Measurements from ENCODE around the gene XRCC3.

DNA sequence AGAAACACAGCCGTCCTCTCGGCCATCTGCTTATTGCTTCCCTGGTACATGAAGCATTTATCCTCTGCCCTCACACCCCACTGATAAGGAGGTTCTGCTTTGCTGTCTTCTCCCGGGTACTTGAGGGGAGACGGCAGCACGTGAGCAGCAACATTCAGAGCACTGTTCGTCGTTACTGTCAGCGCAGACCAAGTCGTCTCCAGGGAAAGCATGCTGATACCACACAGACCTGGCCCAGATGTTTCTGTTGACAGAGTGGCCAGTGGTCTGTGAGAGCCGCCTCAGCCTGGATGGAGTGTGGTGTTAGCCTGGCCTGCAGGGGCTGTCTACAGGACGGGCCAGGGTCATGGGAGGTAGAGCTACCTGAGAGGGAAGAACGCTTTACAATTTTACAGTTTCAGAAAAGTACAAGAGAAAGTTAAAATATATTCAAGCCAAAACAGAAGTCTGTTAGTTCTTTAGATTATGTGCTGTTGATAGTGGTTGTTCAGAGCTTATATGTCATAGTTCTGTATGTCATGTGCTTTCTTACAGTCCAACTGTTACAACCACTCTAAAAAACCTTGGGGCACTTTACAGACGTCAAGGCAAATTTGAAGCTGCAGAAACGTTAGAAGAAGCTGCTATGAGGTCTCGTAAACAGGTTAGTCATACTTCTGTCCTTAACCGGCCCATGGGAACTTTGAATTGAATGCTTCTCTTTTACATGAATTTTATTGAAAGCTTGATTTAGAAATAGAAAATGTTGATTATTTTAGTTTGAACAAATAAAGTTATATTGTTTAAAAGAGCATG, 38.2 kb downstream of the XRCC3 start:
- TF ChIP-seq, protein P1, sequence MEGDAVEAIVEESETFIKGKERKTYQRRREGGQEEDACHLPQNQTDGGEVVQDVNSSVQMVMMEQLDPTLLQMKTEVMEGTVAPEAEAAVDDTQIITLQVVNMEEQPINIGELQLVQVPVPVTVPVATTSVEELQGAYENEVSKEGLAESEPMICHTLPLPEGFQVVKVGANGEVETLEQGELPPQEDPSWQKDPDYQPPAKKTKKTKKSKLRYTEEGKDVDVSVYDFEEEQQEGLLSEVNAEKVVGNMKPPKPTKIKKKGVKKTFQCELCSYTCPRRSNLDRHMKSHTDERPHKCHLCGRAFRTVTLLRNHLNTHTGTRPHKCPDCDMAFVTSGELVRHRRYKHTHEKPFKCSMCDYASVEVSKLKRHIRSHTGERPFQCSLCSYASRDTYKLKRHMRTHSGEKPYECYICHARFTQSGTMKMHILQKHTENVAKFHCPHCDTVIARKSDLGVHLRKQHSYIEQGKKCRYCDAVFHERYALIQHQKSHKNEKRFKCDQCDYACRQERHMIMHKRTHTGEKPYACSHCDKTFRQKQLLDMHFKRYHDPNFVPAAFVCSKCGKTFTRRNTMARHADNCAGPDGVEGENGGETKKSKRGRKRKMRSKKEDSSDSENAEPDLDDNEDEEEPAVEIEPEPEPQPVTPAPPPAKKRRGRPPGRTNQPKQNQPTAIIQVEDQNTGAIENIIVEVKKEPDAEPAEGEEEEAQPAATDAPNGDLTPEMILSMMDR (conservative IDR thresholded peaks at IDR 0.05 in 1 of 2, IDR thresholded peaks at IDR 0.05 in 1 of 2; ENCODE audit: extremely low read depth in 1 of 2, insufficient read depth in 1 of 2, low read depth in 1 of 2, low read length in 2 of 2) = no peak
- TF ChIP-seq EZH2 (IDR thresholded peaks at IDR 0.05; ENCODE audit: borderline replicate concordance, low read length) = no peak
